HG03045 (cell line): ENCODE results near the gene CCNI2.
"Not testable (repeated sequence)": the region's sequence is repeated elsewhere in the genome, so short reads cannot be mapped to it uniquely, and the experiment has no call there.

Source experiments
- ATAC-seq: cut with Tn5 transposase; IDR thresholded peaks from one replicate; pipeline ENCODE4 v1.9.1; 2021; ENCODE audit warnings: mild to moderate bottlenecking, moderate library complexity; ENCODE audit not compliant: unreplicated experiment

CCNI2 gene

GRCh38 chr5:132778856-132779255 lies 31.6 kb downstream of the CCNI2 start:
- ATAC-seq, result no peak

- no peak for ATAC-seq
These were observed 32.7 kb downstream of the CCNI2 start for GRCh38 chr5:132779961-132780360.

- ATAC-seq, result no peak
These were observed 33.4 kb downstream of the CCNI2 start for GRCh38 chr5:132780577-132780976.

GRCh38 chr5:132781029-132781428 lies 33.8 kb downstream of the CCNI2 start:
- no peak for ATAC-seq

DNA sequence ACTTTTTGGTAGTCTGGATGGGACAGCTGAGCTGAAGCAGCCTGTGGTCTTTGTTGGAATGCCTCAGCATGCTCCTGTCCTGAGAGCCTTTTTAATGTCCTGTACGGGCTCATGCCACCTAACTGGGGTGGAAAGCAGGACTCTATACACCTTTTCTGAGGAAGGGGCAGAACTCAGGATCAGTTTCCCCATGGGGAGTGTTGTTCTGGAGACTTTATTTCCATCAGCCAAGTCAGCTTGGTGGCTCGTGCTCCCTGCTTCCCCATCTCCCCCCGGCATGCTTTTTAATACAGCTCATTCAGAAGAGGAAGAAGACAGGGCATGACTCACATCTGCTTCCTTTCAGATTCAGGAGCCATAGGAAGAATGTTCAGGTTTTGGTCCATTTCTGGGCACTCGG lies 34.9 kb downstream of the CCNI2 start:
- ATAC-seq, result no peak

DNA sequence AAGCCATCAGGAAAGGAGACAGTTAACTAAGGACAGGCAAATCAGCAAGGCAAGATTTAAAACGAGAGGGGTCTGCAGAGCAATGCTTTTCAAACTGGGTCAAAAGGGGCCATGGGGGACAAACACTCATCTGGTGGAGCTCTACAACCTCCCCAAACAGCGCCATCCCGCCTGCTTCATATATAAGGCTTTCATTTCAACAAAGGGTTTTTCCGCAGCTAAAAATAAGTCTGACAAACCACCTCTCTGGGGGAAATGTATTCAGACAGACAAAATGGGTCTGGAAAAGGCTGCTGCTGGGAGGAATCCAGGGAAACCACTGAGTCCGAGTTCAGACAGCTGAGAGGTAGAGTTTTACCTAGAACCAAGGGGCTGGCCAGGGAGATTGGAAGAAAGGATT lies 38.1 kb downstream of the CCNI2 start:
- no peak for ATAC-seq

DNA sequence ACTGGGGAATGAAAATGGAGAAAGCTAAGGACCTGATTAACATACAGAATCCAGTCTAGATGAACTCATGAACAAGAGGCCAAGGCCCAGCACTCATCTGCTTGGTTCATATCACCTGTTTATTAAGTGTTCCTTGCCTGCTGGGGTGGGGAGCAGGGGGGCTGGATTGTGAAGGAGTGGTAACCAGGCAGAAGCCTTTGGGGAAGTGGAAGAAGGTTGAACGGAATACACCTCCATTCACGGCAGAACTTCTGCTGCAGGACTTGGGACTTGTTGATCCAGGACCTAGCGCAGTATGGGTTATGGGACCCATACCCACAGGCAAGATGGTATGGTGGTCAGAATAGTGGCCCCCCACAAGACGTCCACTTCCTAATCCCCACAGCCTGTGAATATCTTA lies 38.6 kb downstream of the CCNI2 start:
- no peak for ATAC-seq

DNA sequence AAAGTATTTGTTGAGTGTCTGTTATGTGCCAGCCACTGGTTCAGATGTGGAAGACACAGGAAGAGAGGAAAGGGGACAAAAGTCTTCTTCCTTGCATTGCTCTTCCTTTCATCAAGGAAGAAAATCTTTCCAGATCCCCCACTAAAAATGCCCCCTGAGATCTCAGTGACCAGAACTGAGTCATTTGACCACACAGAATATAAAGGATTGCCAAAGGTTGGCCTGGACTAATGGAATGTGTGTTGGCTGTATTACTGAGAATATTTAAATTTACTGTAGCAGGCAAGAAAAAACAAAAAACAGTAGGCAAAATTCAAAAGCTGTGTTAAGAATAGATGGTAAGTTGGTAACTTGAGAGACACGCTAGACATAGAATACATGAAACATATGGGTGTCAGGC lies 39.9 kb downstream of the CCNI2 start:
- no peak for ATAC-seq

GRCh38 chr5:132788508-132788907 lies 41.3 kb downstream of the CCNI2 start:
- ATAC-seq, result no peak

DNA sequence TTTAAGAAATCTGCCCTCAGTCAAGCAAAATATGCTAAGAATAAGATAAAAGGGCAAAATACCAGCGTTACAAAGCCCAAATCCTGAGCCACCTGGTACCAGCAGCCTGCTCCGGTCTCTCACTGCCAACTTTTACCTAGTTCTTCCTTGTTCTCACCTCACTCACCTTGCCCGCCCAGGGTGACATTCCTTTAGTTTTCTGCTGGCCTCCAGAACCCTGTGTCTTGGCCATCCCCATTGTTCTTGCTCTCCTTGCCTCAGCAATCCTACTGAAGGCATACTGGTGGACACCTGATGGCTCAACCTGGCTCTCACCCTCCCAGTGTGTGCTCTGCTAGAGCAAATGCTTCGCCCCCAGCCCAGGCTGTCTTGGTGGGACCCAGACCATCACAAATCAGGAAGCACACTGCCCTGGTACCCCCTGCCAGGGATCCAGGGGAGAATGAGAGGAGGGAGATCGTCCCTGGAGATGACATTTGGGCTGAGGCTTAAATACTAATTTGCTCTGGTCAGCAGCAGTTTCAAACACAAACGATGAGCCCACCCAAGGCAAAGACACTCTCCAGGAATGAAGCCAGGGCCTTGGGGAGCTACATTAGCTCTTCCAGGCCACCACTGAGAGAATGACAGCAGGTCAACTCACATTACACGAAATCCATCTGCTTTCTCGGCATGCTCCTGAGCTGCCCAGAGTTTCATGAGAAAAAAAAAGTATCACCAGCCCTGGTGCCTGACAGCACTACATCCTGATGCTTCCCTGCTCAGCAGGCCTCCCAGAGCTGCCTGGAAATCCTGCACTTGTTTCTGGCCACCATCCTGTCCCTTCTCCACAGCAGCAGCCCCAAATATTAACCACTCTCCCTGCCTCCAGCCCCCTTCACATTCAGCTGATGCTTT lies 42.0 kb downstream of the CCNI2 start:
- ATAC-seq, result no peak

DNA sequence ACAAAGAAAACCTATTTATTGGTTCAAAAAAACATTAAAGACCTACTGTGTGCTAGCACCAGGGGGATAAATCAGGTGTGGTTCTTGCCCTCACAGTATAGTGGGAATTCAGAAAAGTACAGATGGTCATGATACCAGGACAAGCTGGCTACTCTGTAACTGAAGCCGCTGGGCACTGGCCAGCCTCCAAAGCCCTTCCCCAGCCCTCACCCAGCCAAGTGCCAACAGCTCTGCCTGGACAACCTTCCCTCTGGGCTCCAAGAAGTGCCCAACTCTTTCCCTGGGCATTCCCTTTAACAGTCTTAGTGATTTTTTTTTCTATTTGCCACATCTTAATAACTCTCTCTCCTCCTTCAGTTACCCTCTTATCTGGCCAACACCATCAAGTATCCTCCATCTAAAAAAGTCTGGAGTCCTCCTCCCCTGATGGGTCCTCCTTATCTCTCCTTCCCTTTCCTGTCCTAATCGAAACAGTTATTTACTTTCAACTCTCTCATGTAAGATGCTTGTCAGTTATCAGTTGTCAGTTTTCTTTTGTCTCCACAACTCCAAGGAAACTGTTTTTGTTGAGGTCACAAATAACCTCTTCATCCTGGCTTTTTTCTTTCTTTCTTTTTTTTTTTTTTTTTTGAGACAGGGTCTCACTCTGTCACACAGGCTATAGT lies 43.1 kb downstream of the CCNI2 start:
- ATAC-seq, result no peak

- ATAC-seq, result no peak
These were observed 43.8 kb downstream of the CCNI2 start for GRCh38 chr5:132791026-132791425.

GRCh38 chr5:132797651-132798050 lies 50.4 kb downstream of the CCNI2 start:
- ATAC-seq, result no peak

DNA sequence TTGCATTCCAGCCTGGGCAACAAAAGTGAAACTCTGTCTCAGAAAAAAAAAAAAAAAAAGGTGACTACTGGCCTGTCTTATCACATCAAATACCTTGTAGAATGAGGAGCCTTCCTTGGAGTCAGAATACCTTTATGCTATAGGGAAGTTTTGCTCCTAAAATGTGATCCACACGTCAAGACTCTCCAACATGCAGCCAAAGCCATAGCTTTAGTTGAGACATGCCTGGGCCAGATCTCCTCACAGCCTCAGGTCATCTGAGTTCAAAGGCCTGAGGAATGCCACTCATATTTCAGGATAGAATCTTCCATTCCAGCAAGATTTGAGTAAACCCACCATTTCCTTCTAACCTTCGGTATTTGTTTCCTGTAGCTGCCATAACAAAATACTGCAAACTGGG lies 52.2 kb downstream of the CCNI2 start:
- ATAC-seq, result no peak

DNA sequence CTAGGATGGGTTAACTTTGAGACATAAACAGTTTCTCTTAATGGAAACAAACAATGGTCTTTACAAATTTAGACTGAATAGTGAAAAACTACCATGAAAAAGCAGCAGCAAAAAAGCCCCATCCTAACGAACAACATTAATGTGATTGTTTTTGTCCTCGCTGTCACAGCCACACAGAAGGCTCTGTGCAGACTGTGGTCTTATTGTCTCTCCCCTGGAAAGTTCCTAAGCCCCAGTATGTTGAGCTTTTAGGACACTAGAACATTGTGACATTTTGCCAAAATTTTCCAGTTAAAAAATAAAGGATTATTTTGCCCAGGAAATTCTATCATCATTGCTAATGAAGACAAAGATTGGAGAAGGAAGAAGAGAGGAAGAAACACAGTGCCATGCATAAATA lies 53.3 kb downstream of the CCNI2 start:
- ATAC-seq, result no peak

DNA sequence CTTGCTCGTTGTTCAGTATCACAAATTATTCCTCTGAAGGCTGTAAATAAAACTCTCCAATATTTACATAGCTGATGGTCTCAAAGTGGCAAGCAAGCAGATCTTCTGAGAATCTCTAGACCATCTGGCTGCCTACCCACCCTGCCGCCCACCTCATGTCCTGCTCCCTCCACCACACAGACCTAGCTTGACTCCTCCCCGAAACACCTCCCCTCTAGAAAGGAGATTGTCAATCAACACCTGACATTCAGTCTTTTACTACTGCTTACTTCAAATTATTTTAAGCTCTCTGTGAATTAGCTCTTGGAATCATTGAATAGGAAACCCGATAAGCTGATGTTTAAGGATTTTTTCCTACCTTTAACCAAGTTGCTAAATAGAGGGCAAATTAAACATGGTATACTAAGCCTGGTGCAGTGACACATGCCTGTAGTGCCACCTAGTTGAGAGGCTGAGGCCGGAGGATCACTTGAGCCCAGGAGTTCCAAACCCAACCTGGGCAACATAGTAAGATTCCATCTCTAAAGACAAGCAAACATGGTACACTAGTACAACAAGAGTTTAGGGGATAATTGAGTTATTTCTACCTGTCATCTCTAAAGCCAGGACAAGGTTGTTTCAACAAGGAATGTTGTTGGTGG lies 54.9 kb downstream of the CCNI2 start:
- no peak for ATAC-seq

- not testable (repeated sequence) for ATAC-seq
These were observed 55.5 kb downstream of the CCNI2 start for GRCh38 chr5:132802685-132803066.
